ENCODE data around the gene ACTBL2.

The ACTBL2 gene

GRCh38 chr5:57491369-57491965 lies 8.9 kb upstream of the ACTBL2 start:
- H3K27ac ChIP-seq (replicated peaks): no peak overlapping the region
- H3K27me3 ChIP-seq (ENCODE audit: insufficient read depth, poor library complexity, severe bottlenecking): no peaks in the 10 kb centered on the region
- TF ChIP-seq GABPA (IDR thresholded peaks at IDR 0.05; ENCODE audit: low read depth): no peak
- no peak for TF ChIP-seq SPI1 (IDR thresholded peaks at IDR 0.05; ENCODE audit: borderline replicate concordance, low read depth)
- TF ChIP-seq CTCF (IDR thresholded peaks at IDR 0.05; ENCODE audit: insufficient read depth, low read length): no peak
- no peak for TF ChIP-seq REST (IDR thresholded peaks at IDR 0.05; ENCODE audit: insufficient replicate concordance, low read depth)
- no peak for TF ChIP-seq POLR2AphosphoS5 (IDR thresholded peaks at IDR 0.05; ENCODE audit: low read depth)
- no peak for DNase-seq (ENCODE audit: low read depth in 1 of 2, low spot score in 1 of 2)
- no peak overlapping the region for H3K4me3 ChIP-seq (replicated peaks; ENCODE audit: insufficient read depth, low read length)

GRCh38 chr5:57488215-57488955 lies 5.8 kb upstream of the ACTBL2 start:
- H3K27me3 ChIP-seq (ENCODE audit: insufficient read depth, poor library complexity, severe bottlenecking): no peaks in the 10 kb centered on the region
- TF ChIP-seq GABPA (IDR thresholded peaks at IDR 0.05; ENCODE audit: low read depth) (no peak), SPI1 (IDR thresholded peaks at IDR 0.05; ENCODE audit: borderline replicate concordance, low read depth) (no peak), REST (IDR thresholded peaks at IDR 0.05; ENCODE audit: insufficient replicate concordance, low read depth) (no peak), CTCF (IDR thresholded peaks at IDR 0.05; ENCODE audit: insufficient read depth, low read length) (no peak), POLR2AphosphoS5 (IDR thresholded peaks at IDR 0.05; ENCODE audit: low read depth) (no peak)
- H3K27ac ChIP-seq (replicated peaks): no peak overlapping the region
- no peak for DNase-seq (ENCODE audit: low read depth in 1 of 2, low spot score in 1 of 2)
- H3K4me3 ChIP-seq (replicated peaks; ENCODE audit: insufficient read depth, low read length): no peak overlapping the region

- TF ChIP-seq REST (IDR thresholded peaks at IDR 0.05; ENCODE audit: insufficient replicate concordance, low read depth): no peak
- no peaks in the 10 kb centered on the region for H3K27me3 ChIP-seq (ENCODE audit: insufficient read depth, poor library complexity, severe bottlenecking)
- no peak for DNase-seq (ENCODE audit: low read depth in 1 of 2, low spot score in 1 of 2)
- H3K27ac ChIP-seq (replicated peaks): no peak overlapping the region
- no peak overlapping the region for H3K4me3 ChIP-seq (replicated peaks; ENCODE audit: insufficient read depth, low read length)
These were observed 3.5 kb upstream of the ACTBL2 start for GRCh38 chr5:57486027-57486602.

Data from HL-60 (cell line).